HepG2 (cell line): ENCODE data around the gene ST8SIA2. TPM values are rescaled to one million over a fixed set of nuclear protein-coding genes. Genes with fewer than 3 reads are reported as not detected.

ENCODE experiments used
- ATAC-seq: fragments of 200-7000 bp; cut with Tn5 transposase; 3 replicates; pipeline ENCODE4 v1.9.1; 2020; ENCODE audit warnings: mild to moderate bottlenecking, moderate library complexity
- BruUV-seq: library from RNA; stranded (reverse); fragments of 400-500 nt; replicated peaks from 2 replicates; lab custom pipeline; 2021; lab: Mats Ljungman, UMichigan
- CTCF ChIA-PET: fragments of 300-600 bp; formaldehyde crosslinking; extraction: SDS; loops from one replicate; lab custom pipeline; 2021; ENCODE audit warnings: low total read pairs, inconsistent platforms, low intra/inter-chr PET ratio; lab: Yijun Ruan, JAX
- POLR2A ChIA-PET: fragments of 350-600 bp; sonication (Branson Sonifier 250); formaldehyde crosslinking; loops from one replicate; lab custom pipeline; 2020; ENCODE audit warnings: antibody characterized with exemption, inconsistent platforms; lab: Yijun Ruan, JAX
- DNase-seq: peaks from one replicate; pipeline ENCODE4 v3.0.0-alpha.2; 2015; ENCODE audit warnings: low spot score
- FAIRE-seq: peaks from 3 replicates; lab custom pipeline; 2011; peaks lifted over from hg19 to GRCh38; lab: Jason Lieb, UNC
- H2AFZ ChIP-seq: one replicate; pipeline ENCODE4 v1.6.1; 2011; ENCODE audit warnings: low read length, inconsistent platforms
- H3K27ac ChIP-seq: fragments of 300-600 bp; 3 replicates; pipeline ENCODE4 v1.8.0; 2011; ENCODE audit warnings: mixed run types, mild to moderate bottlenecking, mixed read lengths, low read length, inconsistent platforms; ENCODE audit not compliant: insufficient read depth; ENCODE audit errors: extremely low read length
- H3K27me3 ChIP-seq, 2 experiments: fragments of 200-600 bp in 1 of 2; 2 replicates in 1 of 2; 3 replicates in 1 of 2; pipeline versions ENCODE4 v1.6.0 to v1.8.0; 2011; ENCODE audit warnings: low read length in 2 of 2, mild to moderate bottlenecking in 2 of 2, moderate library complexity in 2 of 2, inconsistent platforms in 1 of 2; ENCODE audit not compliant: insufficient read depth in 2 of 2, control insufficient read depth in 1 of 2
- H3K36me3 ChIP-seq, 2 experiments: fragments of 200-600 bp in 1 of 2; replicated peaks in 1 of 2; 2 replicates in 1 of 2; 3 replicates in 1 of 2; pipeline versions ENCODE4 v1.5.1 to v1.8.0; 2011; ENCODE audit warnings: low read length in 2 of 2, inconsistent platforms in 1 of 2; ENCODE audit not compliant: insufficient read depth in 2 of 2, control insufficient read depth in 1 of 2
- H3K4me1 ChIP-seq: 2 replicates; pipeline ENCODE4 v1.5.1; 2012; ENCODE audit warnings: low read length, inconsistent platforms; ENCODE audit not compliant: insufficient read depth
- H3K4me2 ChIP-seq: 2 replicates; pipeline ENCODE4 v1.6.0; 2011; ENCODE audit warnings: low read depth, low read length, inconsistent platforms
- H3K4me3 ChIP-seq, 3 experiments: fragments of 200-600 bp in 1 of 3; sonication (generic), shearing (Covaris generic) in 1 of 3; replicated peaks in 1 of 3; 2 replicates each; pipeline ENCODE4 v1.5.1; 2011 to 2016; ENCODE audit warnings: low read length in 3 of 3, inconsistent platforms in 2 of 3, low read depth in 2 of 3, mild to moderate bottlenecking in 2 of 3, control low read depth in 1 of 3, mixed read lengths in 1 of 3; ENCODE audit not compliant: insufficient read depth in 1 of 3
- H3K79me2 ChIP-seq: one replicate; pipeline ENCODE4 v1.6.1; 2011; ENCODE audit warnings: low read length, inconsistent platforms; ENCODE audit not compliant: insufficient read depth
- H3K9ac ChIP-seq: 2 replicates; pipeline ENCODE4 v1.6.0; 2011; ENCODE audit warnings: mild to moderate bottlenecking, low read depth, low read length, inconsistent platforms; ENCODE audit not compliant: insufficient read depth
- H3K9me3 ChIP-seq: 2 replicates; pipeline ENCODE4 v1.5.1; 2012; ENCODE audit warnings: mild to moderate bottlenecking, low read length
- H4K20me1 ChIP-seq: 2 replicates; pipeline ENCODE4 v1.6.0; 2011; ENCODE audit warnings: inconsistent platforms, mild to moderate bottlenecking, low read length, moderate library complexity; ENCODE audit not compliant: insufficient read depth
- CBFB ChIP-seq: sonication (generic); formaldehyde crosslinking; IDR thresholded peaks from 2 replicates; pipeline ENCODE4 v1.4.0; 2020; ENCODE audit warnings: missing genetic modification reagents
- FOXK1 ChIP-seq: sonication (generic); formaldehyde crosslinking; IDR thresholded peaks from 2 replicates; pipeline ENCODE4 v1.4.0; 2020; ENCODE audit warnings: low read depth, missing genetic modification reagents, borderline replicate concordance
- HNRNPUL1 ChIP-seq: fragments of 200-400 bp; formaldehyde crosslinking; IDR thresholded peaks from 2 replicates; pipeline ENCODE4 v1.6.1; 2017; ENCODE audit warnings: low read depth, mild to moderate bottlenecking, low read length, moderate library complexity
- SMAD9 ChIP-seq: sonication (generic); formaldehyde crosslinking; IDR thresholded peaks from 2 replicates; pipeline ENCODE4 v1.5.1; 2020; ENCODE audit warnings: mild to moderate bottlenecking, missing genetic modification reagents
- ZNF292 ChIP-seq: sonication (generic); formaldehyde crosslinking; IDR thresholded peaks from 2 replicates; pipeline ENCODE4 v1.8.1; 2022; ENCODE audit warnings: mild to moderate bottlenecking, low read depth, missing genetic modification reagents, borderline replicate concordance
- ZNF547 ChIP-seq: sonication (generic); formaldehyde crosslinking; IDR thresholded peaks from 2 replicates; pipeline ENCODE4 v1.5.1; 2020; ENCODE audit warnings: mild to moderate bottlenecking, missing genetic modification reagents
- ZNF713 ChIP-seq: sonication (generic); formaldehyde crosslinking; IDR thresholded peaks from 2 replicates; pipeline ENCODE4 v1.4.0; 2020; ENCODE audit warnings: mild to moderate bottlenecking, missing genetic modification reagents
- WGBS: methylation state at CpG from one replicate; pipeline ENCODE4 v1.1.6; 2017; ENCODE audit warnings: low lambda C conversion rate; 5-methylcytosine and 5-hydroxymethylcytosine counted together
- in situ Hi-C: cut with HindIII; loops from 2 replicates; pipeline ENCODE4 v1.10.0; 2017; ENCODE audit warnings: low pct_unique_long_range_greater_than_20kb; ENCODE audit not compliant: extremely low pct_ligation_motif_present
- intact Hi-C: fragments of 100-400 bp; cut with micrococcal nuclease; formaldehyde crosslinking; loops from one replicate; pipeline ENCODE4 v1.10.0; 2022; ENCODE audit not compliant: unreplicated experiment
- polyA plus RNA-seq, 8 experiments: library from polyadenylated mRNA; depleted of rRNA in 3 of 8; stranded (reverse) in 7 of 8; unstranded in 1 of 8; fragments of >200 nt; fragmentation: Illumina TruSeq in 4 of 8; extraction: Trizol in 4 of 8; gene quantifications; 2 replicates each; pipeline versions ENCODE4 v1.2.1 to v1.2.3, GENCODE V29; 2011 to 2016; ENCODE audit warnings: low read depth in 4 of 8, missing spikeins in 1 of 8, mixed read lengths in 1 of 8; ENCODE audit not compliant: insufficient read depth in 1 of 8
- total RNA-seq, 5 experiments: library from RNA; depleted of rRNA; stranded (reverse); fragments of >200 nt; fragmentation: Illumina TruSeq; extraction: Trizol; gene quantifications; 2 replicates each; pipeline ENCODE4 v1.2.3, GENCODE V29; 2016; ENCODE audit warnings: low read depth in 1 of 5
- TF ChIP-seq, protein P1 (sequence below): sonication (generic); formaldehyde crosslinking; IDR thresholded peaks from 2 replicates; pipeline ENCODE4 v1.5.0; 2020; ENCODE audit warnings: missing genetic modification reagents, mild to moderate bottlenecking, borderline replicate concordance
- TF ChIP-seq, protein P2 (sequence below): sonication (generic); formaldehyde crosslinking; IDR thresholded peaks from 2 replicates; pipeline ENCODE4 v1.4.0; 2020; ENCODE audit warnings: missing genetic modification reagents

Gene ST8SIA2
- total and polyA plus RNA-seq, 2 of the 13 experiments (the other 11 are each of a cell fraction or from before 2014, with no cell fraction given) = not detected

DNA sequence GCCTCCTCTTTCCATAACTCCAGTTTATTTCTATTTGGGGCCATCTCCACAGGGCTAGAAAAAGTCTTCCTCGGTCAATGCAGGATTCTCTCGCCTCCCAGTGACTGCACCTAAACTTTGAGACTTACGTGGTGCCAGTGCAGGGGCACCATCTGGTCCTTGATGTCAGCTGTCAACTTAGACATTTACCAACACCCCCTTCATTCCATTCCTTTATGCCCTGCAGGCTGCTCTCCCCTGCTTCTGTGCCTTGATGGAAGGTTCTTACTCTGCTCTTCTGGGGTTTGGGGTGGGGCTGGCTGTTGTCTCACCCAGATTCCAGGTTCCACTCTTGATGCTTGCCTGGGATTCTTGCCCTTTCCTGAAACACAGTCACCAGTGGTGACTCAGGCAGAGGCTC, 101.8 kb downstream of the ST8SIA2 start:
- Histone ChIP-seq H3K4me1 (no peaks in the 10 kb centered on the region), H3K9ac (no peak overlapping the region), H2AFZ (no peak overlapping the region), H3K4me2 (no peak overlapping the region), H3K9me3 (no peaks in the 10 kb centered on the region), H4K20me1 (no peaks in the 10 kb centered on the region), H3K4me3 (no peak overlapping the region), H3K27me3 (peaks cover 3 to 25% of the 10 kb centered on the region in 2 experiments; a peak in 3 of 5 replicates), H3K36me3 (no peaks in the 10 kb centered on the region), H3K79me2 (no peaks in the 10 kb centered on the region), H3K27ac (no peak overlapping the region)
- WGBS = 0% methylated on average over 3 of the region's 3 CpGs
- FAIRE-seq (no peak), ATAC-seq (no peak), DNase-seq (no peak)
- intact Hi-C loops (no loop called here), in situ Hi-C loops (no loop called here)
- ChIA-PET CTCF (no interaction called here), POLR2A (no interaction called here)
- TF ChIP-seq, protein P1, sequence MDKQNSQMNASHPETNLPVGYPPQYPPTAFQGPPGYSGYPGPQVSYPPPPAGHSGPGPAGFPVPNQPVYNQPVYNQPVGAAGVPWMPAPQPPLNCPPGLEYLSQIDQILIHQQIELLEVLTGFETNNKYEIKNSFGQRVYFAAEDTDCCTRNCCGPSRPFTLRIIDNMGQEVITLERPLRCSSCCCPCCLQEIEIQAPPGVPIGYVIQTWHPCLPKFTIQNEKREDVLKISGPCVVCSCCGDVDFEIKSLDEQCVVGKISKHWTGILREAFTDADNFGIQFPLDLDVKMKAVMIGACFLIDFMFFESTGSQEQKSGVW (CRISPR knock-in tag) = no peak
- TF ChIP-seq SMAD9 (CRISPR knock-in tag) = no peak
- no peak for TF ChIP-seq FOXK1
- TF ChIP-seq, protein P2, sequence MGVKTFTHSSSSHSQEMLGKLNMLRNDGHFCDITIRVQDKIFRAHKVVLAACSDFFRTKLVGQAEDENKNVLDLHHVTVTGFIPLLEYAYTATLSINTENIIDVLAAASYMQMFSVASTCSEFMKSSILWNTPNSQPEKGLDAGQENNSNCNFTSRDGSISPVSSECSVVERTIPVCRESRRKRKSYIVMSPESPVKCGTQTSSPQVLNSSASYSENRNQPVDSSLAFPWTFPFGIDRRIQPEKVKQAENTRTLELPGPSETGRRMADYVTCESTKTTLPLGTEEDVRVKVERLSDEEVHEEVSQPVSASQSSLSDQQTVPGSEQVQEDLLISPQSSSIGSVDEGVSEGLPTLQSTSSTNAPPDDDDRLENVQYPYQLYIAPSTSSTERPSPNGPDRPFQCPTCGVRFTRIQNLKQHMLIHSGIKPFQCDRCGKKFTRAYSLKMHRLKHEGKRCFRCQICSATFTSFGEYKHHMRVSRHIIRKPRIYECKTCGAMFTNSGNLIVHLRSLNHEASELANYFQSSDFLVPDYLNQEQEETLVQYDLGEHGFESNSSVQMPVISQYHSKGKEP (CRISPR knock-in tag) = no peak
- TF ChIP-seq ZNF547 (CRISPR knock-in tag) = no peak
- no peak for TF ChIP-seq CBFB
- no peak for TF ChIP-seq ZNF713 (CRISPR knock-in tag)
- TF ChIP-seq ZNF292 = no peak
- no peak for TF ChIP-seq HNRNPUL1
- BruUV-seq = no TSS peak
